GM12878 (cell line): ENCODE measurements around the gene WDR77.

Source experiments
- BCLAF1 ChIP-seq: fragments of 450-650 bp; IDR thresholded peaks from 2 replicates; pipeline ENCODE4 v1.6.1; 2017; ENCODE audit warnings: antibody characterized with exemption, mild to moderate bottlenecking, moderate library complexity
- CBX5 ChIP-seq: sonication (generic); IDR thresholded peaks from 2 replicates; pipeline ENCODE4 v1.6.1; 2016; ENCODE audit warnings: low read depth, moderate library complexity, mild to moderate bottlenecking, inconsistent platforms
- CHD2 ChIP-seq: IDR thresholded peaks from 2 replicates; pipeline ENCODE4 v1.6.1; 2011; ENCODE audit warnings: low read depth, low read length, improper control_type of control experiment, borderline replicate concordance
- CTCF ChIP-seq, 3 experiments: IDR thresholded peaks in 2 of 3; conservative IDR thresholded peaks in 1 of 3; 2 replicates each; pipeline ENCODE4 v1.5.1; 2011; ENCODE audit warnings: low read depth in 3 of 3, low read length in 3 of 3, mild to moderate bottlenecking in 3 of 3, control low read depth in 2 of 3, moderate library complexity in 2 of 3, inconsistent platforms in 1 of 3, mixed read lengths in 1 of 3; ENCODE audit not compliant: control insufficient read depth in 2 of 3, insufficient read depth in 1 of 3; ENCODE audit errors: extremely low read depth in 1 of 3
- EZH2 ChIP-seq: IDR thresholded peaks from 2 replicates; pipeline ENCODE4 v1.6.1; 2012; ENCODE audit warnings: low read depth, mild to moderate bottlenecking, control low read depth, inconsistent platforms, low read length, borderline replicate concordance; ENCODE audit not compliant: control insufficient read depth
- GABPA ChIP-seq: IDR thresholded peaks from 2 replicates; pipeline ENCODE4 v1.6.1; 2014; ENCODE audit warnings: antibody characterized with exemption, low read depth, mild to moderate bottlenecking, inconsistent platforms
- POLR2A ChIP-seq: IDR thresholded peaks from 2 replicates; pipeline ENCODE4 v1.6.1; 2011; ENCODE audit warnings: low read depth, mild to moderate bottlenecking, low read length
- TCF7 ChIP-seq: IDR thresholded peaks from 2 replicates; pipeline ENCODE4 v1.6.1; 2014; ENCODE audit warnings: antibody characterized with exemption, borderline replicate concordance
- ZNF24 ChIP-seq: fragments of 450-650 bp; IDR thresholded peaks from 2 replicates; pipeline ENCODE4 v1.6.1; 2017; ENCODE audit warnings: antibody characterized with exemption, mild to moderate bottlenecking
- ZNF384 ChIP-seq: IDR thresholded peaks from 2 replicates; pipeline ENCODE4 v1.6.1; 2012; ENCODE audit warnings: low read depth, mild to moderate bottlenecking, low read length, improper control_type of control experiment, borderline replicate concordance
- TF ChIP-seq, protein P1 (sequence below): fragments of 450-650 bp; IDR thresholded peaks from 2 replicates; pipeline ENCODE4 v1.6.1; 2017; ENCODE audit warnings: low read depth, mild to moderate bottlenecking, moderate library complexity

GRCh38 chr1:111466480-111466879, 17.4 kb upstream of the WDR77 start:
- TF ChIP-seq CTCF (IDR thresholded peaks at IDR 0.05 in 2 of 3, conservative IDR thresholded peaks at IDR 0.05 in 1 of 3; ENCODE audit: control insufficient read depth in 2 of 3, extremely low read depth in 1 of 3, insufficient read depth in 1 of 3, low read depth in 3 of 3, low read length in 3 of 3) = no peak
- TF ChIP-seq, protein P1, sequence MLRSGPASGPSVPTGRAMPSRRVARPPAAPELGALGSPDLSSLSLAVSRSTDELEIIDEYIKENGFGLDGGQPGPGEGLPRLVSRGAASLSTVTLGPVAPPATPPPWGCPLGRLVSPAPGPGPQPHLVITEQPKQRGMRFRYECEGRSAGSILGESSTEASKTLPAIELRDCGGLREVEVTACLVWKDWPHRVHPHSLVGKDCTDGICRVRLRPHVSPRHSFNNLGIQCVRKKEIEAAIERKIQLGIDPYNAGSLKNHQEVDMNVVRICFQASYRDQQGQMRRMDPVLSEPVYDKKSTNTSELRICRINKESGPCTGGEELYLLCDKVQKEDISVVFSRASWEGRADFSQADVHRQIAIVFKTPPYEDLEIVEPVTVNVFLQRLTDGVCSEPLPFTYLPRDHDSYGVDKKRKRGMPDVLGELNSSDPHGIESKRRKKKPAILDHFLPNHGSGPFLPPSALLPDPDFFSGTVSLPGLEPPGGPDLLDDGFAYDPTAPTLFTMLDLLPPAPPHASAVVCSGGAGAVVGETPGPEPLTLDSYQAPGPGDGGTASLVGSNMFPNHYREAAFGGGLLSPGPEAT = no peak
- TF ChIP-seq BCLAF1 = no peak
- no peak for TF ChIP-seq ZNF384
- no peak for TF ChIP-seq ZNF24
- no peak for TF ChIP-seq EZH2
- no peak for TF ChIP-seq CHD2
- TF ChIP-seq GABPA = no peak
- TF ChIP-seq CBX5 = no peak
- no peak for TF ChIP-seq TCF7
- no peak for TF ChIP-seq POLR2A
